ENCODE results near the gene SLC36A4.
"Not testable (repeated sequence)": the region's sequence is repeated elsewhere in the genome, so short reads cannot be mapped to it uniquely, and the experiment has no call there.

The SLC36A4 gene

GRCh38 chr11:93197380-93198214 lies at the start of gene SLC36A4:
Gene SLC36A4 (minus strand): TSS chr11:93197991. CDS start chr11:93197832, 159 bp downstream.
- DNase-seq, result peak; percentile 86

- not testable (repeated sequence) for DNase-seq
Observed at GRCh38 chr11:93246790-93247189, 49.0 kb upstream of the SLC36A4 start.

DNA sequence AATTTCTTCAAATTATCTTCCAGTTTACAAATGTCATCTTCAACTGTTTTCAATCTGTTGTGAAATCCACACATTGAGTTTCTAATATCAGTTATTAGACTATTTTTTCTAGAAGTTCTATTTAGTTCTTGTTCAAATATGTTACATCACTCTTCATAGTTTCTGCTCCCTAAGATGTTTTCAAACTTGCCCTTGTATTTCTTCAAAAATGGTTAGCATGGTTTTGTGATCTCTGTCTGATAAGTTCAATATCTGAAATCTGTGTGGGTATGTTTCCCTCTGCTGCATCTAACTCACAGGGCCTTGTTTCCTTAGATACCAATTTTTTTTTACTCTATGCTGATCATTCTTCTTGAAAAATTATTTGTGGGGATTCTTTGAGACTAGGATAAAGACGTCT lies 46.2 kb upstream of the SLC36A4 start:
- DNase-seq, result no peak

DNA sequence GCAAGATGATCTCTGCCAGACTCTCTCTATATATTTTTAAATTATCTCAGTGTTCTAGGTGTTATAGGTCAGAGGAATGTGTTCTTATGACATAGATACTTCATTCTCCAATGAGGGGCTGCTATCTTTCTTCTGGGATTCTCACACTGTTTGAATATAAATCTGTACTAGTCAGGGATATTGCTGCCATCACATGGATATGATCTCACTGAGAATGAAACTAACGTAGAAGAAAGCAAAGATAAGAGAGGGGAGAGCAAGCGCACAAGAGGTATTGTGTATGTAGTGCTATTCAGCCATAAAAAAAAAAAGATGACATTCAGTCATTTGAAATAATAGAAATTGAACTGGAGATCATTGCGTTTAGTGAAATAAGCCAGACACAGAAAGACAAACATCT lies 42.2 kb upstream of the SLC36A4 start:
- no peak for DNase-seq

- DNase-seq, result no peak
Observed at GRCh38 chr11:93238956-93239355, 41.2 kb upstream of the SLC36A4 start.

DNA sequence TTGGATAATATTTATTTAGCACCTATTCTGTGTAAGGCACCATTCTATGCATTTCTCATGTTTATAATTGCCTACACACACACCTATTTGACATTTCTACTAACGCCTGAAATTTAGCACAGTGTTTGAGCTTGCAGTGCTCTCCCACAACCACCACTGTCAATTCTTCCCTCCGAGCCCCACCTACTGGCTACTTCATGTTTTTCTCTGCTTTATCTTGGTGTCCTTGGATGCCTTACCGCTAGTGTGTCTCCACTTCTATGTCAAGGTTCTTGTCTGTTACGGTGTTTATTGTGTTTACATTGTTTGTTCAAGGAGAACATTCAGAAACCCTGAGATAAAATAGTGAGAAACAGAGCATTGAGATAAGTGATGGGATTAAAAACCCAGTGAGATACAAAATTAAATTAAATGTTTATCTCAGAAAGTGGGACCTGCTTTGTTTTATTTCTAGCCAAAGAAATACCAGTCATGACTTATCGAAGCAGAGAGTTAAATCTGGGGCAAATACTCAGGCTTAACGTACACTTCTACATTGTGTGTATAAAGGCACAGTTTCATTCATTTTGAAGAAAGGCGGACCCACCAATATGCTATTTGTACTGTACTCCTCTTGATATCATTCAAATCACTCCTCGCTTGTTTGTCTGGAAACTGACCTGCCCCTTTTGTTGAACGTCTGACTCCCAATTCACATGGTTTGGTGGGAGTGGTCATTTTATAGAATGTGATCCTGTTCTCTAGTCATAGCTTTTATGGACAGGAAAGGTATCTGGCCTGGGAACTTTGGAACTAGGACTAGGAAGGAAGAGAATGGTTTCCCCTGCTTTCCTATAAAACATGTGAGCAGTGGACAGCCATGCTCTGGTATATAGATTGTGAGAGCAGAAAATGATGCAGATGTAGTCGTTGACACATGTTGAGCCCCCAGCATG lies 39.2 kb upstream of the SLC36A4 start:
- peak; percentile 6 for DNase-seq

- DNase-seq, result peak; percentile 64
Observed at GRCh38 chr11:93234602-93235207, 36.9 kb upstream of the SLC36A4 start.

DNA sequence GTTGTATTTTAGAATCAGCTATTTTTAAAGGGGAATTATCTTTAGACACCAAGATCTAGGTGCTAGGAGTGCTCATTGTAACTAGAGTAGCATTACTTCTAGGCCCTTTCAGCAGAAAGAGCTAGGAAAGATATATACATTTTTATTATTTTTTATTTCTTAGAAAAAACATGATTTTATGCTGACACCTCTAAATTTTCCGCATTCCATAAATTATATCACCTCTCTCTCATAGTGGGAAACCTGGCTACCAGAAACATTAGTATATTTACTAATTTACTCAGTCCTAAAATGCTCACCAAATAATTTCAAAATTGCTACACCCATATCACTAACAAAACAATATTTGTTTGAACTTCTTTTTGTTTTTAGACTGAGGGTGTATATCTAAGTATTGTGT lies 32.1 kb upstream of the SLC36A4 start:
- DNase-seq, result no peak

DNA sequence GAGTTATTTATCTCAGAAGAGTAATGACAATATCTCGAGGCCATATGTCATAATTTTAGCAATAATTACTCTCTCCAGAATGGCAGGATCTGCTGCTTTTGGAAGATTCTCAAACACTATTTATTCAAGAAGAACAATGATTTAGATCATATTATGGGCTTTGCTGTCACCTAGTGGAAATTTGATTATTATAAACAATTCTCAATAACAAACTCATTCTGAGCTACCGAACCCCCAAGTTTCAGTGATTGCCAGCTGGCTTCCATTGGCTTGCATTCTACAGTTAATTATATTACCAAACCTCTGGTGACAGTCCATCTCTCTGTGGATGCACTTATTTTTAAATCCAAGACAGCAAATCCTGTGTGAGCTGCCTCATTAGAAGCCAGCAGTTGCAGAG lies 27.9 kb upstream of the SLC36A4 start:
- peak; percentile 27 for DNase-seq

DNA sequence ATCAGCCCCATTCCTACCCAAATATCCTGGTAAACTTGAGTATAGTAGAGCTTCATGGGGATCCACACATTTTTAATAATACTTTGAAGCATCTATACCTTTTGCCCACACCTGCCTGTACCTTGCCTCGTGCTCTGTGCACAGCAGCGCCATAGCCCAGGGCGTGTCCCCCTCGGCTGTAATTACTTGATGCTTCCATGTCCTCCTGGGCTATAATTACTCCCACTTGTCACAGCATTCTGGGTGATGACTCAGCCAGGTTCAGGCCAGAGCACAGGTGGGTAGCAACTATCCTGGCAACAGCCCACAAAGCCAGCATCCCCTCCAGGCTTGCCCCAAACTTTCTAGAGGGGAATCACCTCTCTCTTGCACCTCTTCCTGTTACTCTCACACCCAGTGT lies 23.7 kb upstream of the SLC36A4 start:
- DNase-seq, result no peak

DNA sequence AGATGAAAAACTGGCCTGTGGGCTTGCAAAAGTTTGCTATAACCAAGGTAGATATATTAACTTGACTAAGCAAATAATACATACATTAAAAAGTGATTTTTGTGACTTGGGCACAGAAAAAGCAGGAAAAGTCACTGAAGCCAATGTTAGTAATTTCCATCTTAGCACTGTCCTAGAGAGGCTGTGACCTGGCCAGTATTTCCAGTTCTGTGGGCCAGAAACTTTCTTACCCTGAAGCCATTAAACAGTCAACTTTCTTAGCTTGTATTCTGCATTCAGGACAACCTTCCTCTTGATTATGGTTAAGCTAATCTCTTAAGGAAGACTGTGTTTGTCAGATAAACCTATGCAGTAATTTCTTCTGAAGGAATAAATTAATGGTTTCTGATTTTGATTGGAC lies 22.3 kb upstream of the SLC36A4 start:
- DNase-seq, result no peak

GRCh38 chr11:93219440-93219839 lies 21.6 kb upstream of the SLC36A4 start:
- DNase-seq, result no peak

DNA sequence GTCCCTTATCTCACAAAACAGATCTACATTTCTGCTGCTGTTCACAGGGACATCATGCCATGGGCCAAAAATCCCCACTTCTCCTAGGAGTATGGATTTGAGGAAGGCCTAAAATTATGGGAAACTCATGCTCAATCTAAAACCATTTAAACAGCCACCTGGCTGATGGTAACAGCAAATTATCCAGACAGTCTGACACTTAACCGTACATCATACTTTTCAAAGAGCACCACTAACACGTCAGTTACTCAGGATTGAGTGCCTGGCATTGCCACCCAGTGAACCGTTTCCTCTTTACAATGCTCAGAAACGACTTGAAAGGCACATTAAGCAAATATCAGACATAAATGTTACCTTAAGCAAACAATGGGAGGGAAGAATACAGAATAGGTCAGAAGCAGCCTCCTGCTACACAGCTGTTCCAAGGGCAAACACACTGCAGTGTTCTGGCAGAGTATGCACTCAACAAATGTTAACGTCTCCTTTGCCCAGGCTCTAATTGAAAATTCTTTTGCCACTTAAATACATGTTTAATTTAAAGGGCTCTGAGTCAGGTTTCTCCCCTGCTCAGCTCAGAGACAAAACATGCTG lies 18.8 kb upstream of the SLC36A4 start:
- no peak for DNase-seq

- no peak for DNase-seq
Observed at GRCh38 chr11:93213622-93214021, 15.8 kb upstream of the SLC36A4 start.

DNA sequence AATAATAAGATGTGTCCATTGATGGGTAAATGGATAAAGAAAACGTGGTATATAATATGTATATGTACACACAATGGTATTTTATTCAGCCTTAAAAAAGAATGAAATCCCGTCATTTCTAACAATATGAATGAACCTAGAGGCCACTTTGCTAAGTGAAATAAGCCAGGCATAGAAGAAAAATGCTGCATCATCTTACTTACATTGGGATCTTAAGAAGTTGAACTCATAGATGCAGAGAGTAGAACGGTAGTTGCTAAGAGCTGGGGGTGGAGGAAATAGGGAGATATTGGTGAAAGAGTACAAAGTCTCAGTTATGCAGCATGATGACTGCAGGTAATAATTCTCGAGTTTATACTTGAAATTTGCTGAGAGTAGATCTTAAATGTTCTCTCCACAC lies 14.3 kb upstream of the SLC36A4 start:
- DNase-seq, result no peak

DNA sequence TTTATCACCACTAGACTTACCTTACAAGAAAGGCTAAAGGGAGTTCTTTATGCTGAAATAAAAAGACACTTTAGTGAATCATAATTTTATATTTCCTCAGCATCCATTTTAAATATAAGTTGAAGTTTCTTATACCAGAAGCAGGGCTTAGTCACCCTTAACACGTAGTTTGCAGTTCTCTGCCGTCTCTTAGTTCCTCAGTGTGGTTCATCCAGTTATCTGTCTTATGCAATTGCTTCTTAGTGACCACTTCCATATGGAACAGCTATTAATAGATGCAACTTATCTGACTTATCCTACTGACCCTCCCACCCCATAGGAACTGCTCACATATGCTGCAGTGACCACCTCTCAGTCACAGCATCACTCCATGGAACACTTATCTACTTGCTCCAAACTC lies 11.7 kb upstream of the SLC36A4 start:
- DNase-seq, result no peak

- DNase-seq, result no peak
Observed at GRCh38 chr11:93208663-93209270, 11.0 kb upstream of the SLC36A4 start.

GRCh38 chr11:93199616-93200015 lies 1.8 kb upstream of the SLC36A4 start:
- no peak for DNase-seq

GRCh38 chr11:93198215-93198845 lies 539 bp upstream of the SLC36A4 start:
- DNase-seq, result no peak

DNA sequence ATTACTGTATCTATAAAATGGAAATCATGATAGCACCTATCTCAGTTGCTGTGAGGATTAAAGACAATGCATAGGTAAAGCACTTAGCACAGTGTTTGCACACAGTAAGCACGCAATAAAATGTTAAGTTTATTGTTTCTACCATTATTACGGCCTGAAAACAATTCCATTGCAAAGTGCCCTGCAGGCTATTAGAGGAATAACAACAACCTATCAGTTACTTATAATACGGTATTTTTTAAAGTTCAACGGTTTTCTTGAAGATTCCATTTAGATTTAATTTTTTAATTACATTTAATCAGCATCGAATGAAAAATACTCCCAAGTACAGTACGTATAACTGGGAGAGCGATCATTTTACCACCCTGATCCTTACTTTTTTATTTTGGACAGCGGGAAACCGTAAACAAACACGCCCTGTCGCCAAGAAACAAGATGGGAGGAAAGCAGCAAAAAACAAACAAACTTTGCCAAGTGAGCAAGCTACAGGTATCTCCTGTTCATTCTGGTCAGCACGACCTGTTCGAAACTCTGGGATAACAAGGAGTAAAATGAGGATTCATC lies 893 bp downstream of the SLC36A4 start:
- no peak for DNase-seq

GRCh38 chr11:93194673-93195291 lies 3.0 kb downstream of the SLC36A4 start:
- no peak for DNase-seq

All from CD4-positive, alpha-beta T cell treated with Interleukin-12 subunit alpha and Interleukin-12 subunit beta, for 1 hour (primary cell).